AG09319 (cell line): ENCODE results near the gene MORF4L2.
A peak's percentile ranks its signal among the peaks of the same experiment; 100 is the strongest.

Experiments
- DNase-seq: peaks from one replicate; pipeline ENCODE4 v3.0.0-alpha.2; 2010; ENCODE audit warnings: low read depth; ENCODE audit errors: extremely low read depth
- TF ChIP-seq, protein P1 (sequence below): IDR thresholded peaks from 2 replicates; pipeline ENCODE4 v1.5.1; 2011; ENCODE audit warnings: low read depth, mild to moderate bottlenecking, inconsistent platforms, low read length, moderate library complexity

MORF4L2 gene

GRCh38 chrX:103637604-103638338, 48.7 kb downstream of the MORF4L2 start:
- TF ChIP-seq, protein P1, sequence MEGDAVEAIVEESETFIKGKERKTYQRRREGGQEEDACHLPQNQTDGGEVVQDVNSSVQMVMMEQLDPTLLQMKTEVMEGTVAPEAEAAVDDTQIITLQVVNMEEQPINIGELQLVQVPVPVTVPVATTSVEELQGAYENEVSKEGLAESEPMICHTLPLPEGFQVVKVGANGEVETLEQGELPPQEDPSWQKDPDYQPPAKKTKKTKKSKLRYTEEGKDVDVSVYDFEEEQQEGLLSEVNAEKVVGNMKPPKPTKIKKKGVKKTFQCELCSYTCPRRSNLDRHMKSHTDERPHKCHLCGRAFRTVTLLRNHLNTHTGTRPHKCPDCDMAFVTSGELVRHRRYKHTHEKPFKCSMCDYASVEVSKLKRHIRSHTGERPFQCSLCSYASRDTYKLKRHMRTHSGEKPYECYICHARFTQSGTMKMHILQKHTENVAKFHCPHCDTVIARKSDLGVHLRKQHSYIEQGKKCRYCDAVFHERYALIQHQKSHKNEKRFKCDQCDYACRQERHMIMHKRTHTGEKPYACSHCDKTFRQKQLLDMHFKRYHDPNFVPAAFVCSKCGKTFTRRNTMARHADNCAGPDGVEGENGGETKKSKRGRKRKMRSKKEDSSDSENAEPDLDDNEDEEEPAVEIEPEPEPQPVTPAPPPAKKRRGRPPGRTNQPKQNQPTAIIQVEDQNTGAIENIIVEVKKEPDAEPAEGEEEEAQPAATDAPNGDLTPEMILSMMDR, result no peak
- DNase-seq, result no peak

GRCh38 chrX:103635436-103635835, 51.1 kb downstream of the MORF4L2 start:
- DNase-seq, result no peak
- TF ChIP-seq, protein P1, result no peak

- TF ChIP-seq, protein P1, result no peak
- no peak for DNase-seq
These were observed 55.4 kb downstream of the MORF4L2 start for GRCh38 chrX:103631145-103631544.

- TF ChIP-seq, protein P1, result no peak
- DNase-seq, result no peak
These were observed 56.4 kb downstream of the MORF4L2 start for GRCh38 chrX:103630171-103630511.

GRCh38 chrX:103629318-103630170, 57.0 kb downstream of the MORF4L2 start:
- peak; percentile 35 for DNase-seq
- TF ChIP-seq, protein P1, result peak; percentile 74

- DNase-seq, result no peak
These were observed 57.8 kb downstream of the MORF4L2 start, which contains the start of gene TCEAL1 for GRCh38 chrX:103628386-103629317. Gene TCEAL1 (plus strand): TSS chrX:103628975. CDS start chrX:103629917, 942 bp downstream.

More at GRCh38 chrX:103628386-103629317, 57.8 kb downstream of the MORF4L2 start, which contains the start of gene TCEAL1:
- TF ChIP-seq, protein P1, result no peak
